NCI-H524 treated with DMSO at 0.1 percent for 48 hours (cell line): Measurements from ENCODE around the gene PLCB2.
A peak's percentile ranks its signal among the peaks of the same experiment; 100 is the strongest.

Experiments
- DNase-seq: peaks from one replicate; lab custom pipeline; 2025; lab: John Stamatoyannopoulos, UW

Gene PLCB2

DNA sequence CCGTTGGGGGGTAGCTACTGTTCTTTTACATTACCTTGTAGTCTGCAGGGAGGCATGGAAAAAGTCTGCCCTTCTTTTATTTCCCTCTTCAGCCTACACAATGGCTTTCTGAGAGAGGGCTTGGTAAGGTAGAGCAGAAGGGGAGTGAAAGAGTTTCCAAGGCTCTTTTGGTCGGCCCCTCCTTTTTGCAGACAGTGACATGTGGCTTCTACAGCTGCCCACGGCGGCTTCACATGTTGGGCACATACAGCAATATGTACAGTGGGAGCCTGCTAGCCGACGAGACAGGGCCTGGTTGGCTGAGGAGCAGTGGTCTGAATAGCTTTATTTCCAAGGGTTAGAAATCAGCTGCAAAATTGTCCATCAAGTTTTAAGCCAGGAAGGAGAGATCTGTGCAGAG, 19.7 kb upstream of the PLCB2 start:
- peak; percentile 26 for DNase-seq

DNA sequence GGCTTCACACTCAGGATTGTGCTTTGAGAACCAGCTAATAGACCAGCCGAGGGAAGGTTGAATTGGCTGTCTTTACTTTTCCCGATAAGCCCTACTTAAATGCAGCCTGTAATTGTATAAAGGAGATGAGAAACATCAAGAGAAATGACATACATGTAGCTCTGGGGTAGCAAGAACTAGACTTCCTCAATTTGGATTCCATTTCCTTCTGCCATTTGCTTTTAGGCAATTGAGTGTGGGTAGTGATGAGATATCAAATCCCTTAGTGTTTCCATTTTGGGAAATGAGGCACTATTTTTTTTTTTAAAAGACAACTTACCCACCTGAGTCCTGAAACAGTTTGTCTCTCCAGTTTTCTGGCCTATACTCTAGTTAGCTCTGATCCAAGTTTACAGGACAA, 18.0 kb upstream of the PLCB2 start:
- no peak for DNase-seq

DNA sequence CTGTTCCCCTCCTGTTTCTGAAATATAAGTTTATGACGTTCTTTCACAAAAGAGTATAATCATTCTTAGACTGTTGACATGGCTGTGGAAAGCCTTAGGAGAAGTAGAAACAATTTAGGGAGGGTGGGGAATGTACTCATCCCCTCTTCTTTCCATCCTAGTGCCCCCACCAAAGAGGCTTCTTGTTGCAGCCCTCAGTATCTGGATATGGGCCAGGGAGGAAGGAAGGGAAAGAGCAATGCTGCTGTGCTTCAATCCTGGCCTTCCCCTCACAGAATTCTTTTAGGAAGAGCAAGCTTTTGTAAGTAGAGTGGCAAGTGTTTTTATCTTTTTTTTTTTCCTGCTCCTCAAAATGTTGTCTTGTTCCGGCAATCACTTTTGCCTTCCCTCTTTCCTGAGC, 17.5 kb upstream of the PLCB2 start:
- DNase-seq = no peak

DNA sequence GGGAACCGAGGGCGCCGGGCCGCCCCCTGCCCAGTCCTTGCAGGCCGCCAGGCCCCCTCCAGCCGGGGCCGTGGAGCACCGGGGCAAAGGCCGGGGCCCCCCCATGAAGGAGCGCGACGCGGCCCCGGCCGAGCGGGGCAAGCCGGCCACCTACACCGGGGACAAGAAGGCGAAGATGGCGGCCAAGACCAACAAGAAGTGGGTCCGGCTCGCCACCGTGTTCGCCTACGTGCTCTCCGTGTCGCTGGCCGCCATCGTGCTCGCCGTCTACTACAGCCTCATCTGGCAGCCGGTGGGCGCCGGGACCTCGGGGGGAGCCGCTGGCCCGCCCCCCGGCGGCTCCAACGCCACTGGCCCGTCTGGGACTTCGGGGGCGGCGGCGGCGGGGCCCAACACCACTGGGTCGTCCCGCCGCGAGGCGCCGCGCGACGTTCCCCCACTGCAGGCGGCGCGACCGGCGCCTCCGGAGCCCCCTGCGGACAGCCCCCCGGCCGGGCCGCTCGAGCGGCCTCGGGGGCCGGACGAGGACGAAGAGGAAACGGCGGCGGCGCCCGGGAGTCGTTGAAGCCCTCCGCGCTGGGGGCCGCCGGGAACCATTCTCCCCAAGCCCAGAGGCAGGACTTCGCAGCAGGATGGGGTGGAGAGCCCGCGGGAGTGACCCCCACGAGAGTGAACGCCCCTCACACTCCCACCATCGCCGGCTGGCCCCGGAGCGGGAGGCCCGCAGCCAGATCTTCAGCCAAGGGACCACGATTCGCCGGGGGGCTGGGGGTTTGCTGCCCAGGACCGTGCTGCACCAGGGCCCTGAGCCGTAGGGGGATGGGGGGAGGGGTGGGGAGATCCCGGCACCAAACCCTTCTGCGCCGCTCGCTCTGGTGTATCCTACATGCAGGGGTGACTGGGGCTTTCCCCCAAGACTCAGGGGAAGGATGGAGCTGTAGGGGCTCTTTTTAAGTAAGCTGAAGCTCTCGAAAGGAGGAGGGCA, 16.5 kb upstream of the PLCB2 start:
- no peak for DNase-seq

DNA sequence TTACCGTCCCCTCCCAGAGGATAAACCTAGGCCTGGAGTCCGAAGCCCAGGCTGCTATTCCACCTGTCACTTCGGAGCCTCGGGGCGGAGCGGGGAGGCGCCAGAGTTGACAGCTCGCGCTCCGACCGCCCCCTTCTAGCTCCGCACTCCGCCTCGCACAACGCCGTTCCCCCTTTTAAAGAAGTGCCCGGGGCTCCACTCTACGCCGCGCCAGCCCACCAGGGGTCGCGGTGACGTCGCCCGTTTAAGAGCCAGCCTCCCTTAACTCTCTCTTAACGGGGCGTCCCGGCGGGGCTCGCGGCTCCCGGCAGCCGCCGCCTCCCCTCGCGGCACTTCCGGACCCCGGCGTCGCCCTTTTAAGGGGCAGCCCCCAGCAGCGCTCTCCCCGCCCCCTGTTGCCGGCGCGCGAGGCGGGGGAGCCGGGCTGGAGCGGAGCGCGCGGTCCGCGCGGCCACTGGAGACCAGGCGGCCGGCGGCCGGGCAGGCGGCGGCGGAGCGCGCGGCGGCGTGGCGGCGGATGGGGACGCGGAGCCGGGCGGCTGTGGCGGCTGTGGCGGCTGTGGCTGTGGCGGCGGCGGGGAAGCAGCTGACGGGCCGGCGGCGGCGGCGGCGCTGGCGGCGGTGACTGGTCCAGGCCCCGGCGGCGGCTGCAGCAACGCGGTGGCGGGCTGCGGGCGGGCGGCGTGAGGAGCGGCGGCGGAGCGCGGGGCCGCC, 15.7 kb upstream of the PLCB2 start, which contains the start of gene INAFM2:
TSS of gene INAFM2 (plus strand) at position 454 of the 714 bp plus-strand sequence. CDS start 364 bp downstream, outside the sequence.
- peak; percentile 95 for DNase-seq

DNA sequence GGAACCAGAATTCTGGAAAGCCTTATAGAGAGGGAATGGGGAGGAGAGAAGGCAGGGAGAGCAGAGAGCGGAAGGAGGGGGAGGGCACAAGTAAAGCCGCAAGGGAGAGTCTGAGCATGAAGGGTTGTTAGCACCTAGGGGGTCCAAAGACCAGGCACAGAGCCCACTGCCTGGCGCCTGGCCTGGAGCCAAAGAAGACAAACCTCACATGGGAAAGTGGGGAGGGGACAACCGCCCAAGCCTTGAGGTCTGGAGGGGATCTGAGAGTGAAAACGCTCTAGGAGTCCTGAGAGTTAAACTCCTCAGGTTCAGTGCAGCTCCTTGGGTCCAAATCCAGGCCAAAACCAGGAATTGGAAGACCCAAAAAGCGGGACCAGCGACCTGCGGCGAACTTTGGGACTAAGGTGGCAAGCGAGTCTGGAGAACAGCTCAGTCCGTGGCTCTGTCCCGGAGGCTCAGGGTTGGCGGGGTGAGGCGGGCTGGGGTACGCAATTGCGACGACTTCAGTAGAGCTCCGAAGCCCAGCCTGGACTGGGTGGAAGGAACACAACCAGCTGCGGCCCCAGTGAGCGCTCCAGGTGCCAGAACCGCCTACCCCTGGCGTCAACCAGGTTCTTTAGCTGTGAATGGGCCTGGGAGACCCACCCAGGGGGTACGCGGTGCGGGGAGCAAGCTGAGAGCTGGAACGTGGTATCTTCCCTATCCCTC, 14.9 kb upstream of the PLCB2 start:
- no peak for DNase-seq

DNA sequence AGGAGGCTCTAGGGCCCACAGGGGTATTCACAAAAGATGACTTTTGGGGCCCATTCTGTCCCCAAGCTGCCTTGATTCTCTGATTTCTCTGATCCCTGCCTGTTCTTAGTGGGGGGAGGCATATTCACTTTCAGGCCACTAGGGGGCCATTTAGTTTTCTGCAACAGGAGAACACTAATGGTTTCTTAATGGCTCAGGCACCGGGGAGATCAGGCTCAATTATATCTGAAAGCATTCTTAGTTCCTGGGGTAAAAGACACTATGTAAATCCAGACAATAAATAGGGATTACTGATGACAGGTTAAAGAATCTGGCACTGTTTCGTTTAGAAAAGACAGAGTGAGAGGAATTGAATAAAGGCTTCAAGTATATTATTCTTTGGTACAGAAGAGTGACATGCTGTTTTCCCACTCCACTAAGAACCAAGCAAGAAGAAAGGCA, 13.2 kb upstream of the PLCB2 start:
- peak; percentile 35 for DNase-seq

DNA sequence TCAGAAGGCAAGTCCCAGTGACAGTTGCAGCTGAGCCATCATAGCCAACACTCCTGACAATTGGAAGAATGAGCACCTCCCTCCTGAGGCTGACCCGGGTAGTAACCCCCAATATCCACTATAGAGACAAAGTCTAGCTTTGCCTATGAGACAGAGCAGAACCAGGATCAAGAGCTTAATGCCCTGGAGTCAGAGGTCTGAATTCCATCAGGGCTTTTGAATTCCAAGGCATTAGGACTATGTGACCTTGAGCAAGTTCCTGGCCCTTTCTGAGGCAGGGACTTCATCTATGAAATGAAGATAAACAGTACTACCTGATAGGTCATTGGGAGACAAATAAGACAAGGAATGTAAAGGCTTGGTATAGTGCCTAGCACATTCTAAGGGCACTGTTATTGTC, 12.7 kb upstream of the PLCB2 start:
- DNase-seq = no peak

DNA sequence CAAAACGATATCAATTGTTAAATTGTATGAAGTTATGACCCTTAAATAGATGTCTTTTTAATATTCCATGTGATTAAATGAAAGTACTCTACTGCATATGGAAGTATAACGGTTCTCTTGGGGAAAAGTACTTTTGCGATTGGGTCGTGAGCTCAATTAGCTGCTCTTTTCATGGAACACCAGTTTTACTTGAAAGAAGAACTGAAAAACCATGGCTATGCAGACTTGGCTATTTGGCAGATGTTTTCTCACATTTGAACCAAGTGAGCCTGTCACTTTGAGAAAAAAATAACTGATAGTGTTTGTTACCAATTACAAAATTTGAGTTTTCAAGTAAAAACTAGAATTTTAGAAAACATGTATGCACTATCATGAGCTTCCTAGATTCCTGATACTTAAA, 9.8 kb upstream of the PLCB2 start:
- no peak for DNase-seq

DNA sequence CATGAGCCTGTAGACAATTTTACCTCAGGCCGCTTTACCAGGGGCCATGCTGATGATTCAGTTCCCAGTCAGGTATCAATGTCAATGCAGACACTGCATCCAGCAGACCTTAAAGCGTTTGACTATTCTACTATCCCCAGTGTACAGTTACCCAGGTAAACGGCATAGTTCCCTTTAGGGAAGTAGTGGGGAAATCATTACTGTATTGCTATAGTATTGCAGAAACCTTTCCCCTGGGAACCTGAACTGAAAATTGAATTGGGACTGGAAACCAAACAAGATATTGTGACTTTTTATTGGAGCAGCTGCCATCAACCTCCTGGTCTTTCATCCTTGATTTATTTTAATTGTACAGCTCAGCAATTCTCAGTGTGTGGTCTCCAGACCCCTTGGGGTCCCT, 9.2 kb upstream of the PLCB2 start:
- no peak for DNase-seq

DNA sequence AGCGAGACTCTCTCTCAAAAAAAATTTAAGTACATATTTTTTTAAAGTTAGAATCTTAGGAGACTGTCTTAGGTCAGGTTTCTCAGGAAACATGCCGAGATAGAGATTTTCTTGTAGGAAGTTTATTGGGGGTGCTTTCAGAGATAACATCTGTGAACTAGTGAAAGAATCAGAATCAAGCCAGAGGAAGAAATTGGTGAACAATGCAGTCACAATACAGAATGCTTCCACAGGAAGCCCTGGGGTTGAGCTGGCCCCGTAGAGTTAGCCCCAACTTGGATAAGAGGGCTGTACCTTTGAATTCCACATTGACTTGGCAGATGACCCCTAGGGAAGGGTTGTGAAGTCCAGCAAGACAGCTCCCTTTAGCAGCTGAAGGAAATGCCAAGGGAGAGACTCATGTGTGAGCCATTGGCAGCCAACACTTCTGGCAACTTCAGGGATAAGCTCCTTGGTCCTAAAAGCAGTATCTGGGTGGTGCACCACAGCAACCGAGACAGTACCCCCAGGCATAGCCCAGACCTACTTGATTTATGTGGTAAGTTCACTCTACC, 7.1 kb upstream of the PLCB2 start:
- no peak for DNase-seq

DNA sequence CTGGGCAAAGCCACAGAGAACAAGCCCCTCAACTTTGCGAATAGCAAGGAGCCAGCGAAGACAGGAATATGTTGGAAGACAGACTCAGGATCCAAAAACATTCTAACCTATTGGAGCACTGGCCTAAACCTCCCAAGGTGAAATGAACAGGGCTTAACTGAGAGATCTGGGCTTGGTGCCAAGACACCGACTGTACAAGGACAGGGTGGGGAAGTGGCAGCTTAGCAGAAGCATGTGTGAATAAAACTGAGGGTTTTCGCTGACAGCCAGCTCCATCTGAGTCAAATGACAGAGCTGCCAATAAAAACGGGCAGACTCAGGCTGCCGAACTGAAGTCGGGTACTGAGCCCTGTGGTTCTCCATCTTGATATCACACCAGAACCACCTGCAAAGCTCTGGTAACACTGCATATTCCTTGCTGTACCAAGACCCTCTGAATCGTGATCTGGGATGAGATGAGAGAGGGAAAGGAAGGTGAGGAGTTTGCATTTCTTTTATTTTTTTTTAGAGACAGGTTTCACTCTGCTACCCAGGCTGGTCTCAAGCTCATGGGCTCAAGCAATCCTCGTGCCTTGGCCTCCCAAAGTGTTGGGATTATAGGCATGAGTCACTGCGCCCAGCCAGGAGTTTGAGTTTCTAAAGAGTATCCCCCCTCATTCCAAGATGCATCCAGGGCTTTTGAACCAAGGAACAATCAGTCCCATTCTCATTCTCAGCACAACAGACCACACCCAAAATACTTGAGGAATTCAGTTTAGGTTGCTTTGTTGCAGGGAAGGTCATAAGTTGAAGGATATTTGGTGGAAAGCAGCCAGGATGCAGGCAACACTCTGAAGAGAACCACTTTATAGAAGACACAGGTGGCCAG, 6.0 kb upstream of the PLCB2 start:
- DNase-seq = peak; percentile 90

DNA sequence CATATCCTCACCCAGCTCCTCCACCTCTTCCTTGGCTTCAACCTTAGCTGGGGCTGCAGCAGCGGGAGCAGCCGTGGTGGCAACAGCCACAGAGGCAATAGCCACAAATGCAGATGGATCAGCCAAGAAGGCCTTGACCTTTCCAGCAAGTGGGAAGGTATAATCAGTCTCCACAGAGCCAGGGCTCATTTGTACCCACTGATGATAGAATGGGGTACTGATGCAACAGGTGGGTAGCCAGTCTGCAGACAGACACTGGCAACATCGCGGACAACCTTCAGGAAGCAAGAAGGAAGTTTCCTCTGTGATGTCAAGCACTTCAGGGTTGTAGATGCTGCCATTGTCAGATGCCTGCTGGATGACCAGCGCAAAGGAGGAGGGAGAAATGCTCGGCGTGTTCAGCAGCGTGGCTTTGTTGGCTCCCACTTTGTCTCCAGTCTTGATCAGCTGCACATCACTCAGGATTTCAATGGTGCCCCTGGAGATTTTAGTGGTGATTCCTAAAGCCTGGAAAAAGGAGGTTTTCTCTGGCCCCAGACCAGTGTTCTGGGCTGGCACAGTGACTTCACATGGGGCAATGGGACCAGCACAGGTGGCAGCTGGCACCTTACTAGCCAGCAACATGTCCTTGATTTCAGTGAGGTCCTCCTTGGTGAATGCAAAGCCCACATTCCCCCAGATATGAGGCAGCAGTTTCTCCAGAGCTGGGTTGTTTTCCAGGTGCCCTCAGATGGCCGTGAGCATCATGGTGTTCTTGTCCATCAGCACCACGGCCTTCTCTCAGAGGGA, 4.8 kb upstream of the PLCB2 start:
- no peak for DNase-seq

DNA sequence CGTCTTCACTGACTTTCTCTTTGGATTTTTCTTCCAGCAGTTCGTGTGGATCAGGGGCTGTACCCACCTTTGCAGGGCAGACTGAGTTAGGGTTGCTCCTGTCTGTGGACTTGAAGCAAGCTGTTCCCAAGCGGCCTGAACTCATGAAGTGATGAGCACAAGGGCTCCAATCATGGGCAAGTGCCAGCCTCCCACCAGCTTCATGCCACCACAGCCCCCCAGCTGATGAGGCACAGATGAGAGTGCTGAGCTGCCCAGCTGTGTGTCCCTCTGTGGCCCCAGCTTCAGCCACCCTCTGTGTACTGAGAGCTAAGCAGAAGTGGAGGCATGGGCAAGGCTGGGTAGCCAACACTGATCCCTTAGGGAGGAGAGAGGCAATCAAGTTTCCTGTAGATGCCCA, 3.3 kb upstream of the PLCB2 start:
- no peak for DNase-seq

DNA sequence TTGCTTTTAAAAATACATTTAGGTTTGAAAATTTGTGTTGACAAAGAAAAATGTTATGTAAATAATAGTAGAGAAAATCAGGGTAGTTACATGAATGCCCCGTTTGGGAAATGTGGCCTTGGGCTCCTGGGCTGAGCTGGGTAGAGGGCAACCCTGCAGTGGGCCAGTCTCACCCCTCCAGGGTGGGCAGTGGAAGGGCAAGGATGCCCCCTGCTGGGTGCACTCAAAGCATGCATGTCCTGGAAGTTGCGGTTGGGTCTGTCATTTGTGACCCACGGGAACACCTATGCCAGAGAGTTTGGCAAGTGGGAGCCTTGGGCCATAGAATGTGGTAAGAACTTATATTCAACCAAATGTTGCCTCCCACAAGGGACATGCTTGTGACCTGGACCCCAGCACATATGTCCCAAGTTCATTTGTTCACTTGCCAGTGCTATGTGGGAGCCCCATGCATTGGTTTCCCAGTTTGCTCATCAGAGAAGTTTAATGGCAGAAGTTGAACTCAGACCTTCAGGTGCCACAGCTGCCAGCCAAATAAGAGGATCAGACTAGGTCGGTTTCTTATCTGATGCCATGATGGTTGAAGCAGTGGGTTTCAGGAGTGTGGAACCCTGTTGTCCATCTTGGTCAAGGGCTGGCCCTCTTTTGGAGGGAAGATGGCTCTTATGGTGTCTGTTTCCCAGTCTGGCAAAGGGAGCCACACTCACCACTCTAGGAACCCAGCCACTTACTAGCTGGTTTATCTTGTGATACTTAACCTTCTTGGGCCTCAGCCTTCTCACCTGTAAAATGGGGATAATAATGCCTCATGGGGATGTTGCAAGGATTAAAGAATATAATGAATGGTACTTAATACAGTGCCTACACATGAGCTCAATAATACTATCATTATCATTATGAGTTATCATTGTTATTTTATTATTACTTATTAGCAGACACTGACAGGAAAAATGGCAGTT, 2.5 kb upstream of the PLCB2 start:
- DNase-seq = no peak

DNA sequence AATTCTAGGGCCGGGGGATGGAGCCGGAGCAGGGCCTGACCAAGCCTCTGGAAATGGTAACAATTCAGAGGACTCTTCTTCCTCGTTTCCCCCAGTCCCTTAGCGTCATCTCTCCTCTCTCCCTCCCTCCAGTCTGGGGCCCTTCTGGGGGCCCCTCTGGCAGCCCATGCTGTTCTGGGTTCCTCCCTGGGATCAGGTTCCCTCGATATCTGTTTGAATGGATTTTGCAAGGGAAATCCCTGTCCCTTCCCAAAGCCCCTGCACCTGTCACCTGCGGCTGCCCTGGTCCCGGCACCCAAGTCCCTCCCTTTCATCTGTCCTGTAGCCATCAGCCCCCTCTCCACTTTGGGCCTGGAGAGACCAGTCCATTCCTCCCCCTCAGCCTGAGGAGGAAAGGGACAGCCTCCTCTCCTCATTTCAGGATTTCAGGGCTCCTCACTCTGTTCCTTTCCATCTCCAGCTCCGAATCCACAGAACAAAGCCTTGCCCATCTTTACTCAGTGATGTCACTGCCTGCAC, 1.7 kb upstream of the PLCB2 start:
- DNase-seq = no peak

DNA sequence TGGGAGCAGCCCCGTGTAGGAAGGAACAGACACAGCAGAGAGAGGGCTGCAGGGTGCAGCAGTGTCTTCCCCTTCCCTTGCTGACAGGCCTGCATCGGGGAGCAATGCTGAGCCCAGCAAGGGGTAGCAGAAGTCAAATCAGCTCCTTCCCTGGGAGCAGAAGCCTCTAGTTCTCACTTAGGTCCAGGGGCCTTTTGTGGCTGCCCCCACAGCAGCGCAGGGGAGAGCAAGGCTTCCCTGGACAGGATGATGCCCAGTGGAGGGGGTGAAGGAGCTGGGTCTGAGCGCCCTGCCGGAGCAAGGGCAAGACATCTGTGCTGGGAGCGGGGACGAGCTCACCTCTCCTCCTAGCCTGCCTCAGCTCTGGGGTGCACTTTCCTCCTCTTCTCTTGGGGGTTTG, 827 bp downstream of the PLCB2 start:
- DNase-seq = no peak

DNA sequence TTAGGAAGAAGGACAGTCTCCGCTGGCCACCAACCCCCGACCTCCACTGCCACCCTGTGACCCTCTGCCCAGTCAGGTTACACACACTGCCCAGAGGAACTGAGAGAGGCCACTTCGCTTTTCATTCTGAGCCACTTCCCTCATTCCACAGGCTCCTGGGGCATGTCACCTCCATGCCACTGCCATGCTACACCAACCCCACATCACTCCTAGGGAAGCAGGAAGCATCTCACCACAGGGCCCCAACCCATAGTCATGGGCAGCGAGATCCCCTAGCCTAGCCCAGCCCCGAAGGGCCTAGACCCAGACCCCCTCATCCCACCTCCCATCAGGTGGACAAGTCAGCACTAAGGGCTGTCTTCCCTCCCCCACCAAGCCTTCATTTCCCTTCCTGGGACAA, 1.4 kb downstream of the PLCB2 start:
- no peak for DNase-seq

DNA sequence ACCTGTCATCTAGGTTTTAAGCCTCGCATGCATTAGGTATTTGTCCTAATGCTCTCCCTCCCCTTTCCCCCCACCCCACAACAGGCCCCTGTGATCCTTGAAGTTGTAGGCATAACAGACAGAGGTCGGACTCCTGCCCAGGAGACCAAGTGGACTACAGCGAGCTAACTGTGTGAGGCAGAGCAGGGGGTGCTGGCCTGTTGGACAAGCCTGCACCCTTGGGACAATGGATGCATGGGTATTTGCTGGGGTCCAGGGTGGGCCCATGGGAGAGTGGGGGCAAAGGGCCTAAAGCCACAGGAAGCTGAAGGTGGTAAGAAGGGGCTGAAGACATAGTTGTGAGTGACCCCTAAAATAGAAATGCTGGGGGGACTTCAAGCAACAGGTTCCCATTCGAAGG, 2.5 kb downstream of the PLCB2 start:
- no peak for DNase-seq
